HL-60 (cell line): ENCODE data around the gene TBX4.

Experiments used
- DNase-seq, 2 experiments: peaks; one replicate each; pipeline ENCODE4 v3.0.0-alpha.2; 2010 to 2020; ENCODE audit warnings: low read depth in 1 of 2, low spot score in 1 of 2
- H3K27ac ChIP-seq: fragments of 250-450 bp; sonication (Bioruptor Pico); replicated peaks from 2 replicates; pipeline ENCODE4 v1.5.1; 2020; ENCODE audit warnings: mild to moderate bottlenecking, moderate library complexity
- H3K27me3 ChIP-seq: fragments of 250-450 bp; sonication (Bioruptor Pico); 2 replicates; pipeline ENCODE4 v1.5.1; 2021; ENCODE audit warnings: mild to moderate bottlenecking, moderate library complexity; ENCODE audit not compliant: insufficient read depth, poor library complexity, severe bottlenecking
- H3K4me3 ChIP-seq: replicated peaks from 2 replicates; pipeline ENCODE4 v1.5.1; 2011; ENCODE audit warnings: mild to moderate bottlenecking, control low read depth, low read length; ENCODE audit not compliant: insufficient read depth
- CTCF ChIP-seq: IDR thresholded peaks from one replicate; pipeline ENCODE4 v1.5.1; 2011; ENCODE audit warnings: low read length, control low read depth, inconsistent platforms; ENCODE audit not compliant: insufficient read depth
- GABPA ChIP-seq: IDR thresholded peaks from 2 replicates; pipeline ENCODE4 v1.6.1; 2012; ENCODE audit warnings: low read depth
- POLR2AphosphoS5 ChIP-seq: IDR thresholded peaks from 2 replicates; pipeline ENCODE4 v1.6.1; 2012; ENCODE audit warnings: low read depth
- SPI1 ChIP-seq: IDR thresholded peaks from 2 replicates; pipeline ENCODE4 v1.6.1; 2012; ENCODE audit warnings: low read depth, mild to moderate bottlenecking, borderline replicate concordance
- TF ChIP-seq, protein P1 (sequence below): IDR thresholded peaks from 2 replicates; pipeline ENCODE4 v1.6.1; 2012; ENCODE audit warnings: low read depth; ENCODE audit not compliant: insufficient replicate concordance

TBX4 gene

GRCh38 chr17:61455324-61456060 is 3.3 kb downstream of the TBX4 start:
- Histone ChIP-seq H3K27ac (no peak overlapping the region), H3K27me3 (peaks cover 92% of the 10 kb centered on the region), H3K4me3 (no peak overlapping the region)
- TF ChIP-seq SPI1 (no peak), POLR2AphosphoS5 (no peak), GABPA (no peak), CTCF (no peak)
- TF ChIP-seq, protein P1, sequence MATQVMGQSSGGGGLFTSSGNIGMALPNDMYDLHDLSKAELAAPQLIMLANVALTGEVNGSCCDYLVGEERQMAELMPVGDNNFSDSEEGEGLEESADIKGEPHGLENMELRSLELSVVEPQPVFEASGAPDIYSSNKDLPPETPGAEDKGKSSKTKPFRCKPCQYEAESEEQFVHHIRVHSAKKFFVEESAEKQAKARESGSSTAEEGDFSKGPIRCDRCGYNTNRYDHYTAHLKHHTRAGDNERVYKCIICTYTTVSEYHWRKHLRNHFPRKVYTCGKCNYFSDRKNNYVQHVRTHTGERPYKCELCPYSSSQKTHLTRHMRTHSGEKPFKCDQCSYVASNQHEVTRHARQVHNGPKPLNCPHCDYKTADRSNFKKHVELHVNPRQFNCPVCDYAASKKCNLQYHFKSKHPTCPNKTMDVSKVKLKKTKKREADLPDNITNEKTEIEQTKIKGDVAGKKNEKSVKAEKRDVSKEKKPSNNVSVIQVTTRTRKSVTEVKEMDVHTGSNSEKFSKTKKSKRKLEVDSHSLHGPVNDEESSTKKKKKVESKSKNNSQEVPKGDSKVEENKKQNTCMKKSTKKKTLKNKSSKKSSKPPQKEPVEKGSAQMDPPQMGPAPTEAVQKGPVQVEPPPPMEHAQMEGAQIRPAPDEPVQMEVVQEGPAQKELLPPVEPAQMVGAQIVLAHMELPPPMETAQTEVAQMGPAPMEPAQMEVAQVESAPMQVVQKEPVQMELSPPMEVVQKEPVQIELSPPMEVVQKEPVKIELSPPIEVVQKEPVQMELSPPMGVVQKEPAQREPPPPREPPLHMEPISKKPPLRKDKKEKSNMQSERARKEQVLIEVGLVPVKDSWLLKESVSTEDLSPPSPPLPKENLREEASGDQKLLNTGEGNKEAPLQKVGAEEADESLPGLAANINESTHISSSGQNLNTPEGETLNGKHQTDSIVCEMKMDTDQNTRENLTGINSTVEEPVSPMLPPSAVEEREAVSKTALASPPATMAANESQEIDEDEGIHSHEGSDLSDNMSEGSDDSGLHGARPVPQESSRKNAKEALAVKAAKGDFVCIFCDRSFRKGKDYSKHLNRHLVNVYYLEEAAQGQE: no peak
- DNase-seq: no peak

GRCh38 chr17:61456061-61456681 is 3.9 kb downstream of the TBX4 start:
- H3K27ac ChIP-seq: no peak overlapping the region
- no peak overlapping the region for H3K4me3 ChIP-seq
- H3K27me3 ChIP-seq: peaks cover 92% of the 10 kb centered on the region
- TF ChIP-seq, protein P1: no peak
- TF ChIP-seq GABPA (no peak), POLR2AphosphoS5 (no peak), CTCF (no peak), SPI1 (no peak)
- no peak for DNase-seq

GRCh38 chr17:61456688-61457225 is 4.5 kb downstream of the TBX4 start:
- Histone ChIP-seq H3K4me3 (no peak overlapping the region), H3K27me3 (peaks cover 92% of the 10 kb centered on the region), H3K27ac (no peak overlapping the region)
- DNase-seq: no peak
- TF ChIP-seq SPI1: no peak

DNA sequence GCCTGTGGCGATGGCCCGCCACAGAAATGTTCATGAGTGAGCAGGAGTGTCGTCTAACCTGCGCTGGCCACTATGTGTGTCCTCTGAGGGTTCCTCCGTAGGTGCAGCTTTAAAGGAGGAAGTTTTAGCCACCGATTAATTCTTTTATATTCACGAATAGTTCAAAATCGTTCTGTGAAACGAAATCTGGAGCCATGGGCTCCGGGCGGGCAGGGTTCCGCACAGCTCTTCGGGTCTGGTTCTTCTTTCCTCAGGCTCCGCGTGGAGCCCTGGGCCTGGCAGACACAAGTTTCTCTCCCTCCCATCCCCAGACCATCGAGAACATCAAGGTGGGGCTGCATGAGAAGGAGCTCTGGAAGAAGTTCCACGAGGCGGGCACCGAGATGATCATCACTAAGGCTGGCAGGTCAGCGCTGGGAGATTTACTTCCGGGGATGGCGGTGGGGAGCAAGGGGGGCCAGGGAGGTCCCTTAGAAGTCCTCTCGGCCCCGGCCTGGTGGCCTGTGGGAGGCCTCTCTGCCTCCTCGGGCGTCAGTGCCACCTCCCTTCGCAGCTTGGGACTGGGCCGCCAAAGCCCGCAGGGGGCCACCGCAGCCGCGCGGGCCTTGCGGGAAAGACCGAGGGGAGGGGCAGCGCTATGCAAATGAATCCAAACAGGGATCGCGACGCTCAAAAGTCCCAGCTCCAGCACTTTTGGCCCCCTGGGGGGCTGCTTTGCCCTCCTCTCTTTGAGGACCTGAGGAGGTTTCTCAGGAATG is 5.2 kb downstream of the TBX4 start:
- Histone ChIP-seq H3K27me3 (peaks cover 92% of the 10 kb centered on the region), H3K27ac (no peak overlapping the region), H3K4me3 (no peak overlapping the region)
- no peak for DNase-seq
- TF ChIP-seq CTCF: no peak
- TF ChIP-seq, protein P1: no peak
- no peak for TF ChIP-seq SPI1
- TF ChIP-seq GABPA: no peak
- no peak for TF ChIP-seq POLR2AphosphoS5
